ENCODE data around the gene TSPAN18.
A peak's percentile ranks its signal among the peaks of the same experiment; 100 is the strongest.

The TSPAN18 gene

GRCh38 chr11:44940835-44941234, 214.1 kb downstream of the TSPAN18 start:
- H3K27ac ChIP-seq (ENCODE audit: low read depth, low read length) = no peak overlapping the region
- H3F3A ChIP-seq (ENCODE audit: control insufficient read depth, insufficient read depth) = peaks cover 8% of the 10 kb centered on the region
- no peak overlapping the region for H3K4me2 ChIP-seq (ENCODE audit: low read length)
- H3K79me2 ChIP-seq (ENCODE audit: control insufficient read depth, low read length) = no peaks in the 10 kb centered on the region
- no peaks in the 10 kb centered on the region for H3K9me3 ChIP-seq (ENCODE audit: control insufficient read depth, insufficient read depth, low read length)
- H3K36me3 ChIP-seq (ENCODE audit: control insufficient read depth, low read length) = no peaks in the 10 kb centered on the region
- H3K27me3 ChIP-seq (ENCODE audit: control insufficient read depth, low read length) = no peaks in the 10 kb centered on the region
- no peaks in the 10 kb centered on the region for H4K20me1 ChIP-seq (ENCODE audit: control insufficient read depth, insufficient read depth, low read depth, low read length)
- H3K4me3 ChIP-seq (ENCODE audit: low read length) = no peak overlapping the region
- peaks cover 40% of the 10 kb centered on the region for H3K4me1 ChIP-seq (ENCODE audit: control insufficient read depth, low read length)
- no peak for TF ChIP-seq EZH2phosphoT487 (IDR thresholded peaks at IDR 0.05; ENCODE audit: borderline replicate concordance, low read length)
- TF ChIP-seq, protein P1, sequence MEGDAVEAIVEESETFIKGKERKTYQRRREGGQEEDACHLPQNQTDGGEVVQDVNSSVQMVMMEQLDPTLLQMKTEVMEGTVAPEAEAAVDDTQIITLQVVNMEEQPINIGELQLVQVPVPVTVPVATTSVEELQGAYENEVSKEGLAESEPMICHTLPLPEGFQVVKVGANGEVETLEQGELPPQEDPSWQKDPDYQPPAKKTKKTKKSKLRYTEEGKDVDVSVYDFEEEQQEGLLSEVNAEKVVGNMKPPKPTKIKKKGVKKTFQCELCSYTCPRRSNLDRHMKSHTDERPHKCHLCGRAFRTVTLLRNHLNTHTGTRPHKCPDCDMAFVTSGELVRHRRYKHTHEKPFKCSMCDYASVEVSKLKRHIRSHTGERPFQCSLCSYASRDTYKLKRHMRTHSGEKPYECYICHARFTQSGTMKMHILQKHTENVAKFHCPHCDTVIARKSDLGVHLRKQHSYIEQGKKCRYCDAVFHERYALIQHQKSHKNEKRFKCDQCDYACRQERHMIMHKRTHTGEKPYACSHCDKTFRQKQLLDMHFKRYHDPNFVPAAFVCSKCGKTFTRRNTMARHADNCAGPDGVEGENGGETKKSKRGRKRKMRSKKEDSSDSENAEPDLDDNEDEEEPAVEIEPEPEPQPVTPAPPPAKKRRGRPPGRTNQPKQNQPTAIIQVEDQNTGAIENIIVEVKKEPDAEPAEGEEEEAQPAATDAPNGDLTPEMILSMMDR (IDR thresholded peaks at IDR 0.05; ENCODE audit: low read depth, low read length, poor library complexity, severe bottlenecking) = no peak
- no peaks in the 10 kb centered on the region for H3K9me2 ChIP-seq (replicated peaks; ENCODE audit: control insufficient read depth, low read length)

GRCh38 chr11:44941259-44942021, 214.7 kb downstream of the TSPAN18 start:
- peaks cover 40% of the 10 kb centered on the region for H3K4me1 ChIP-seq (ENCODE audit: control insufficient read depth, low read length)
- no peaks in the 10 kb centered on the region for H3K9me3 ChIP-seq (ENCODE audit: control insufficient read depth, insufficient read depth, low read length)
- H3K27ac ChIP-seq (ENCODE audit: low read depth, low read length) = no peak overlapping the region

GRCh38 chr11:44942029-44942955, 215.5 kb downstream of the TSPAN18 start:
- Histone ChIP-seq H3K36me3 (ENCODE audit: control insufficient read depth, low read length) (no peaks in the 10 kb centered on the region), H3K4me3 (ENCODE audit: low read length) (peak overlapping the region; percentile 64), H4K20me1 (ENCODE audit: control insufficient read depth, insufficient read depth, low read depth, low read length) (no peaks in the 10 kb centered on the region), H3K79me2 (ENCODE audit: control insufficient read depth, low read length) (no peaks in the 10 kb centered on the region), H3K4me2 (ENCODE audit: low read length) (peak overlapping the region; percentile 81), H3K27ac (ENCODE audit: low read depth, low read length) (peak overlapping the region; percentile 48), H3K9me3 (ENCODE audit: control insufficient read depth, insufficient read depth, low read length) (no peaks in the 10 kb centered on the region), H3F3A (ENCODE audit: control insufficient read depth, insufficient read depth) (peaks cover 8% of the 10 kb centered on the region), H3K27me3 (ENCODE audit: control insufficient read depth, low read length) (no peaks in the 10 kb centered on the region), H3K4me1 (ENCODE audit: control insufficient read depth, low read length) (peaks cover 40% of the 10 kb centered on the region), H3K9me2 (replicated peaks; ENCODE audit: control insufficient read depth, low read length) (no peaks in the 10 kb centered on the region)
- TF ChIP-seq, protein P1 (IDR thresholded peaks at IDR 0.05; ENCODE audit: low read depth, low read length, poor library complexity, severe bottlenecking) = no peak
- no peak for TF ChIP-seq EZH2phosphoT487 (IDR thresholded peaks at IDR 0.05; ENCODE audit: borderline replicate concordance, low read length)

More at GRCh38 chr11:44941259-44942021, 214.7 kb downstream of the TSPAN18 start:
- Histone ChIP-seq H3K9me2 (replicated peaks; ENCODE audit: control insufficient read depth, low read length) (no peaks in the 10 kb centered on the region), H3K79me2 (ENCODE audit: control insufficient read depth, low read length) (no peaks in the 10 kb centered on the region), H3K36me3 (ENCODE audit: control insufficient read depth, low read length) (no peaks in the 10 kb centered on the region), H3F3A (ENCODE audit: control insufficient read depth, insufficient read depth) (peaks cover 8% of the 10 kb centered on the region), H3K4me3 (ENCODE audit: low read length) (no peak overlapping the region), H3K4me2 (ENCODE audit: low read length) (no peak overlapping the region), H3K27me3 (ENCODE audit: control insufficient read depth, low read length) (no peaks in the 10 kb centered on the region), H4K20me1 (ENCODE audit: control insufficient read depth, insufficient read depth, low read depth, low read length) (no peaks in the 10 kb centered on the region)
- TF ChIP-seq, protein P1 (IDR thresholded peaks at IDR 0.05; ENCODE audit: low read depth, low read length, poor library complexity, severe bottlenecking) = no peak
- no peak for TF ChIP-seq EZH2phosphoT487 (IDR thresholded peaks at IDR 0.05; ENCODE audit: borderline replicate concordance, low read length)

Measured in DOHH2 (cell line).